GM10266 (cell line): ENCODE measurements around the gene COLQ.

ENCODE experiments used
- DNase-seq: peaks from one replicate; pipeline ENCODE4 v3.0.0; 2012; ENCODE audit errors: extremely low spot score
- TF ChIP-seq, protein P1 (sequence below): IDR thresholded peaks from 2 replicates; pipeline ENCODE4 v1.5.1; 2012; ENCODE audit warnings: mild to moderate bottlenecking, low read depth; ENCODE audit not compliant: control insufficient read depth, insufficient read depth; ENCODE audit errors: missing control alignments

Gene COLQ

DNA sequence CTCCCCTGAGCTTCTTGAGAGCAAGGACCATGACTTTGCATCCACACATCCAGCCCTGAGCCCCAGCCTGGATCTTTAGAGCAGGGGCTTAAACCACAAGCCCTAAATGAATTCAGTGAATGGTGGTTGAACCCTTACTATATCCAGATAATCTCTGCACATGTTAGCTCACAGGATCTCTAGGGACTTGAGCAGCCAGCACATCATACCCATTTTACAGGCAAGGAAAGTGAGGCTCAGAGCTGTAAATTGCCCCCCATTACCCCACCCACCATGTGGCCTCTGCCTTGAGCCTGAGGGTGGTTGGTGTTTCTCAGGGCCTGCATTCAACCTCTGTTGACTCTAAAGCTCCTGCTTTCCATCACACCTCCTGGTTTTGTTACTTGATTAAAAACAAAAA is 66.5 kb downstream of the COLQ start:
- DNase-seq: no peak
- TF ChIP-seq, protein P1, sequence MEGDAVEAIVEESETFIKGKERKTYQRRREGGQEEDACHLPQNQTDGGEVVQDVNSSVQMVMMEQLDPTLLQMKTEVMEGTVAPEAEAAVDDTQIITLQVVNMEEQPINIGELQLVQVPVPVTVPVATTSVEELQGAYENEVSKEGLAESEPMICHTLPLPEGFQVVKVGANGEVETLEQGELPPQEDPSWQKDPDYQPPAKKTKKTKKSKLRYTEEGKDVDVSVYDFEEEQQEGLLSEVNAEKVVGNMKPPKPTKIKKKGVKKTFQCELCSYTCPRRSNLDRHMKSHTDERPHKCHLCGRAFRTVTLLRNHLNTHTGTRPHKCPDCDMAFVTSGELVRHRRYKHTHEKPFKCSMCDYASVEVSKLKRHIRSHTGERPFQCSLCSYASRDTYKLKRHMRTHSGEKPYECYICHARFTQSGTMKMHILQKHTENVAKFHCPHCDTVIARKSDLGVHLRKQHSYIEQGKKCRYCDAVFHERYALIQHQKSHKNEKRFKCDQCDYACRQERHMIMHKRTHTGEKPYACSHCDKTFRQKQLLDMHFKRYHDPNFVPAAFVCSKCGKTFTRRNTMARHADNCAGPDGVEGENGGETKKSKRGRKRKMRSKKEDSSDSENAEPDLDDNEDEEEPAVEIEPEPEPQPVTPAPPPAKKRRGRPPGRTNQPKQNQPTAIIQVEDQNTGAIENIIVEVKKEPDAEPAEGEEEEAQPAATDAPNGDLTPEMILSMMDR: no peak

DNA sequence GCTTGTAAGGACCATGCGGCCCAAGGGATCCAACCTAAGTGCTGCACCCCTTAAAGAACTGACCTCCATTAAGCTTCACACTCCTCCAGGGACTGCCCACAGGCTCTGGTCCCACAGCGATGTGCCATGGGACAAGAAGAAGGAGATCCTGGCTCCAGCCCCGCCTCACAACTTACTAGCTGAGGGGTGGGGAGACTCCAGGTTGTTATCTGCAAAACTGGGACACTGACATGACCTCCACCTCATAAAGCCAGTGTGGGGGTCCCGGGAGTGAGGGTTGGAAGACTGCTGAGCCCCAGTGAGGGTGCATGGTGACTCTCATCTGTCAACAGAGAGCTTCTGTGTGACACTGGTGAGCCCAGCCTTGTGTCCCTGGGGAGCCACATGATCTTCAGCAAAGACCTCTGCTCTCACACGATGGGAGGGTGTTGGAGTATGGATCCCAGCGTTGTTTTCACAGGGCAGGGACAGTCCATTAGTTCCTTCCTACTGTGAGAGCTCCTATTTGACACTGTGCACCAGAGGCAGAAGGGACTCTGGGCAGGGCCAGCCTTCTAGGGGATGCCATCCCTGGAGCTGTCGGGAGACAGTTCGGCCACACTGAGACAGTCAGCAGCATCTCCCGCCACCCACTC is 67.4 kb downstream of the COLQ start:
- DNase-seq: no peak
- TF ChIP-seq, protein P1: no peak

DNA sequence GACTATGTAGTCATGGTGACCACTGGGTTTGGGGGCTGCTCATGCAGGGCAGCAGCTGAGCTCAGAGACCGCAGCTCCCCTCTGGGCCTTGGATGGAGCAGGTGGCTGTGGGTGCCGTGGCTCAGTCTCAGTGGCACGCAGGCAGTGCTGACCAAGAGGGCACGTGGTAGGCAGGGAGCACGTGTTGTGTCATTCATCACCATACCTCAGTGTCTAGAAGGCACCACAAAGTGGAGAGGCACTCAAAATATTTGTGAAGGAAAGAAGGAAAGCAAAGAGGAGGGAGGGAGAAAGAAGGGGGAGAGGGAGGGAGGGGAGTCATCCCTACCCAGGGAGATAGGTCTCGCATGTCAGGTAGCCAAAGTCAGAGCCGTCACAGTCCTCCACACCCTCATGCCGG is 68.0 kb downstream of the COLQ start:
- DNase-seq: no peak
- TF ChIP-seq, protein P1: no peak

DNA sequence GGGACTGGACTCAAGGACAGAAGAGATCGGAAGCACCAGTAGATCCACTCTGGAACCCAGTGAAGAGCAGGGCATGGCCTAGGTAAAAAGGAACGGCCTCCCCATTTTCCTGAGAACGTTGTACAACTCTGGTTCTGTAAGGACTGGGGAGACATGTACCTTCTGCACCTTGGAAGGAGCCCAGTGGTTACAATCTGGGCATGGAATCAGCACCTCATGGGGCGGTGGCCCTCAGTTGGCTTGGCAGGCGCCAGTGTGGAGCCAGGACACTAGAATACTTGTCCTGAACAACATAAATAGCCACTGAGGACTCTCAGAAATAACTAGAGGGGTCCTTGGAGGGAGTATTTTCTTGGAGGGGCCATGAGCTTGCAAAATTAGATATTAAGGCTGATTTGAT is 68.5 kb downstream of the COLQ start:
- no peak for DNase-seq
- TF ChIP-seq, protein P1: no peak

DNA sequence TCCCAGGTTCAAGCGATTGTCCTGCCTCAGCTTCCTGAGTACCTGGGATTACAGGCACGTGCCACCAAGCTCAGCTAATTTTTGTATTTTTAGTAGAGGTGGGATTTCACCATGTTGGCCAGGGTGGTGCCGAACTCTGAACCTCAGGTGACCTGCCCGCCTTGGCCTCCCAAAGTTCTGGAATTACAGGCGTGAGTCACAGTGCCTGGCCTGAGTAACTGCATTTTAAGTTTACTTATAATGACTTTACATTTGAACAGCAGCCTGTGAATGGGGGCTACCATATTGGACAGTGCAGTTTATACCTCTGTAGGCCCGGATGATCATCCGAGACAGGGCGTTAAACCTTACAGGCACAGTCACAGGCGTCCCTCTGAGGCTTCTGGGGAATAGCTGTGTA is 69.3 kb downstream of the COLQ start:
- TF ChIP-seq, protein P1: no peak
- no peak for DNase-seq

DNA sequence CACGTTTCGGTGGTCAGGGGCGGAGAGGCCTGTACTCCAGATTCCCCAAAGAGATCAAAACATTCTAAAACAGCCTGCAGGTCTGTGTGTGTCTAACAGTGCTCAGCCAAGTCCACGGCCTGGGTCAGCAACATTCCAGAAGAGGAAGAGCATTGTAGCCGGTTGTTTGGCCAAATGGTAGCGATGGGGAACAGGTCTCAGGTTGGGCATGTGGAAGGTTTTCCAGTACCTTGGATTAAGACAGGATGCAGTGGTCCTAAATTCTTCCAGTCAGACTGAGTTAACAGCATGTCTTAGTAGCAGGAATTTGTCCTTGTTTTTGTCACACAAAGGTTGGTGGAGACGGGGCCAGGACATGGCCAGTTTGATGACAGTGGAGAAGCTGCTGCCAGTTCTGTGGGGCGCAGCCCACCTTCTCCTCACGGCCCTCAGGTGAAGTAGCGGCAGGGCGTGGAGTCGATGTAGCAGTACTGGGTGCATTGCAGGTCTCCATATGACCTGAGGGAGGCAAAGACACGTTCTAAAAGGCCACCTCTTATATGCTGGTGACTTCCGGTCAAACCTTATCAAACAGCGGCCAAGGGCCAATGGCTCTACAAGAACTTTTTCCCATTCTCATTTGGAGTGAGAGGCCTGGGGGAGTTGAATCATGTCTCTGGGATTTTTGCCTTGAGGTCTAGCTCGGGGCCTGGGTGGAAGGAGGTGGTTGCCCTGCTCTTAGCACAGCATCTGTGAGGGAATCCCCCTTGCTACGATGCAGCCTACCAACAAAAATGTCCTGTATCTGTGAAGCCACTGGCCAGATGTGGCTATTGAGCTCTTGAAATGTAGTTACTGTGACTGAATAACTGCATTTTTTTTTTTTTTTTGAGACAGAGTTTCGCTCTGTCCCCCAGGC is 70.0 kb downstream of the COLQ start:
- no peak for DNase-seq
- TF ChIP-seq, protein P1: no peak
